Smooth muscle cell (in vitro differentiated cells): ENCODE data around the gene RAB6A. TPM values are rescaled to one million over a fixed set of nuclear protein-coding genes. Genes with fewer than 3 reads are reported as not detected.
"Not testable (repeated sequence)": the region's sequence is repeated elsewhere in the genome, so short reads cannot be mapped to it uniquely, and the experiment has no call there.

Experiments
- DNase-seq: peaks from one replicate; lab custom pipeline; 2025; ENCODE audit not compliant: unreplicated experiment; lab: John Stamatoyannopoulos, UW
- H2AFZ ChIP-seq: fragments of 200-600 bp; sonication (generic); 2 replicates; pipeline ENCODE4 v1.6.0; 2016; ENCODE audit warnings: antibody characterized with exemption, low read depth, mild to moderate bottlenecking
- H3F3A ChIP-seq: fragments of 200-600 bp; sonication (generic); 2 replicates; pipeline ENCODE4 v1.6.0; 2017; ENCODE audit warnings: antibody characterized with exemption, low read depth
- H3K27ac ChIP-seq: fragments of 200-600 bp; sonication (generic); 2 replicates; pipeline ENCODE4 v1.5.1; 2016; ENCODE audit warnings: low read depth, mild to moderate bottlenecking
- H3K27me3 ChIP-seq: fragments of 200-600 bp; sonication (generic); 2 replicates; pipeline ENCODE4 v1.6.1; 2016; ENCODE audit warnings: low read depth, mild to moderate bottlenecking
- H3K36me3 ChIP-seq: fragments of 200-600 bp; sonication (generic); 2 replicates; pipeline ENCODE4 v1.5.1; 2016; ENCODE audit warnings: low read depth
- H3K4me1 ChIP-seq: fragments of 200-600 bp; sonication (generic); 2 replicates; pipeline ENCODE4 v1.5.1; 2016; ENCODE audit warnings: low read depth
- H3K4me2 ChIP-seq: fragments of 200-600 bp; sonication (generic); 2 replicates; pipeline ENCODE4 v1.6.0; 2016; ENCODE audit warnings: mild to moderate bottlenecking
- H3K4me3 ChIP-seq: fragments of 200-600 bp; sonication (generic); 2 replicates; pipeline ENCODE4 v1.5.1; 2016; ENCODE audit warnings: mild to moderate bottlenecking
- H3K79me2 ChIP-seq: fragments of 200-600 bp; sonication (generic); 2 replicates; pipeline ENCODE4 v1.6.0; 2016; ENCODE audit warnings: low read depth, mild to moderate bottlenecking
- H3K9ac ChIP-seq: fragments of 200-600 bp; sonication (generic); 2 replicates; pipeline ENCODE4 v1.6.0; 2016; ENCODE audit warnings: low read depth
- H3K9me3 ChIP-seq: fragments of 200-600 bp; sonication (generic); replicated peaks from 2 replicates; pipeline ENCODE4 v1.5.1; 2016; ENCODE audit warnings: low read depth
- H4K20me1 ChIP-seq: fragments of 200-600 bp; sonication (generic); 2 replicates; pipeline ENCODE4 v1.6.0; 2016; ENCODE audit warnings: low read depth
- CTCF ChIP-seq: fragments of 200-600 bp; sonication (generic); IDR thresholded peaks from 2 replicates; pipeline ENCODE4 v1.5.1; 2017; ENCODE audit warnings: borderline replicate concordance, mild to moderate bottlenecking, antibody characterized with exemption; ENCODE audit not compliant: insufficient read depth, poor library complexity, severe bottlenecking
- WGBS: methylation state at CpG from one replicate; pipeline ENCODE4 v1.1.7; 2016; ENCODE audit warnings: low lambda C conversion rate; 5-methylcytosine and 5-hydroxymethylcytosine counted together
- polyA plus RNA-seq: library from polyadenylated mRNA; unstranded; fragments of >200 nt; fragmentation: Nextera tagmentation; extraction: Ambion mirVana; gene quantifications from 2 replicates; pipeline ENCODE4 v1.2.1, GENCODE V29; 2016
- total RNA-seq: library from RNA; depleted of rRNA; stranded (reverse); fragments of >200 nt; gene quantifications from 2 replicates; pipeline ENCODE4 v1.2.3, GENCODE V29; 2014

The RAB6A gene
- total and polyA plus RNA-seq, 2 experiments from 2014 or later: 102 to 148 TPM

- Histone ChIP-seq H3K9ac (no peak overlapping the region), H2AFZ (no peak overlapping the region), H3K4me1 (peaks cover 17% of the 10 kb centered on the region), H4K20me1 (peaks cover 98% of the 10 kb centered on the region), H3K27ac (no peak overlapping the region), H3K4me2 (no peak overlapping the region), H3K9me3 (no peaks in the 10 kb centered on the region), H3K79me2 (peaks cover 99% of the 10 kb centered on the region), H3K27me3 (no peaks in the 10 kb centered on the region), H3K36me3 (no peaks in the 10 kb centered on the region), H3K4me3 (no peak overlapping the region), H3F3A (peaks cover 3% of the 10 kb centered on the region)
- no peak for DNase-seq
- WGBS: 100% methylated on average over 1 of the region's 1 CpG
- no peak for TF ChIP-seq CTCF
Measured at GRCh38 chr11:73753938-73754337, 6.9 kb downstream of the RAB6A start.

- Histone ChIP-seq H3K79me2 (peaks cover 99% of the 10 kb centered on the region), H3K9me3 (no peaks in the 10 kb centered on the region), H3K4me3 (no peak overlapping the region), H2AFZ (no peak overlapping the region), H3K9ac (no peak overlapping the region), H3F3A (peaks cover 3% of the 10 kb centered on the region), H3K27me3 (no peaks in the 10 kb centered on the region), H3K27ac (no peak overlapping the region), H3K4me2 (no peak overlapping the region), H4K20me1 (peaks cover 98% of the 10 kb centered on the region), H3K4me1 (peaks cover 7% of the 10 kb centered on the region), H3K36me3 (no peaks in the 10 kb centered on the region)
- 82% methylated on average over 7 of the region's 7 CpGs for WGBS
- DNase-seq: no peak
- no peak for TF ChIP-seq CTCF
Measured at GRCh38 chr11:73752903-73753302, 8.0 kb downstream of the RAB6A start.

GRCh38 chr11:73752216-73752867 is 8.5 kb downstream of the RAB6A start:
- H3F3A ChIP-seq: peaks cover 3% of the 10 kb centered on the region
- TF ChIP-seq CTCF: no peak
- no peak overlapping the region for H3K4me3 ChIP-seq
- no peak overlapping the region for H3K9ac ChIP-seq
- DNase-seq: no peak
- H3K36me3 ChIP-seq: no peaks in the 10 kb centered on the region
- no peak overlapping the region for H3K4me2 ChIP-seq
- peaks cover 98% of the 10 kb centered on the region for H4K20me1 ChIP-seq
- WGBS: 91% methylated on average over 14 of the region's 14 CpGs
- peaks cover 99% of the 10 kb centered on the region for H3K79me2 ChIP-seq
- H3K27ac ChIP-seq: no peak overlapping the region
- H3K4me1 ChIP-seq: peaks cover under 1% of the 10 kb centered on the region
- H3K27me3 ChIP-seq: no peaks in the 10 kb centered on the region
- no peak overlapping the region for H2AFZ ChIP-seq
- no peaks in the 10 kb centered on the region for H3K9me3 ChIP-seq

GRCh38 chr11:73750862-73751261 is 10.0 kb downstream of the RAB6A start:
- H4K20me1 ChIP-seq: peaks cover 100% of the 10 kb centered on the region
- peaks cover 100% of the 10 kb centered on the region for H3K79me2 ChIP-seq
- not testable (repeated sequence) for H3K4me2 ChIP-seq, H3K4me3 ChIP-seq, H3K4me1 ChIP-seq, DNase-seq, H2AFZ ChIP-seq, H3K9ac ChIP-seq, H3K9me3 ChIP-seq, H3K36me3 ChIP-seq, H3F3A ChIP-seq, H3K27ac ChIP-seq, H3K27me3 ChIP-seq
- WGBS: 91% methylated on average over 4 of the region's 4 CpGs
